ENCODE data around the gene HADHB.
"Not testable (repeated sequence)": the region's sequence is repeated elsewhere in the genome, so short reads cannot be mapped to it uniquely, and the experiment has no call there.

HADHB gene

GRCh38 chr2:26330114-26330549 lies 85.4 kb downstream of the HADHB start:
- peak; percentile 79 for DNase-seq (ENCODE audit: low spot score)

- DNase-seq (ENCODE audit: low spot score) = no peak
Measured at GRCh38 chr2:26330604-26331003, 85.9 kb downstream of the HADHB start.

GRCh38 chr2:26331321-26331720 lies 86.6 kb downstream of the HADHB start:
- DNase-seq (ENCODE audit: low spot score) = not testable (repeated sequence)

DNA sequence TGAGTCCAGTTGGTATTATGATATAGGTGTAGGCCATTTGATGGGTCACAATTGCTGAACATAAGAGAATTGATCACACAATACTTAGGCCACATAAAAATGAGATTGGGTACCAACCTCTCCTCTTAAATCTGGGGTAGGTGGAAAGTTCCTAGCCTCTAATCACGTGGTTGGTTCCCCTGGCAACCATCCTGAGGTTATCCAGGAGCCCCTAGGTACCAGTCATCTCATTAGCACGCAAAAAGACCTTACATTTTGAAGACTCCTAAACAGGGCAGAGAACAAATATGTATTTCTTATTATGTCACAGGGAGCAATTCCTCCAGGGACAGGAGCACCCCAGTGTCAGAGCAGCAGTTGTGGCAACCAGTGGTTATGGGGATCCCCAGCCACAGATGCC lies 88.6 kb downstream of the HADHB start:
- peak; percentile 79 for DNase-seq (ENCODE audit: low spot score)

- no peak for DNase-seq (ENCODE audit: low spot score)
Measured at GRCh38 chr2:26335231-26335630, 90.5 kb downstream of the HADHB start.

DNA sequence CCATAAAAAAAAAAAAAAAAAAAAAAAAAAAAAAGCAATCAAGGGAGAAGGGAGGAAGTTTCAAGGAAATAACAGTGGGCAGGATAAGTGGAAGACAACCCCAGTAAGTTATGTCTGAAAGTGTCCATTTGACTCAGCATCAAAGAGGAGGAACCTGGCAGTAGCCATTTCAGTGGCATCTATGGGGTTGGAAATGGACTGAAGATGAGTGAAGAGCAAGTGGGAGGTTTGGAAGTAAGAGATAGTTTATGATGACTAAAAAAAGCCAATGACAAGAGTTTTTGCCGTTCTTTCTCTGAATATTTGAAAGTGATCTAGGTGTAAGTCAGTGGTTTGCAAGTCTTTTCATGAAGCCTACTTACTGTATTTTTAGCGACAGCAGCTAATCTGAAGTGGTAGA lies 92.0 kb downstream of the HADHB start:
- no peak for DNase-seq (ENCODE audit: low spot score)

GRCh38 chr2:26337298-26337697 lies 92.6 kb downstream of the HADHB start:
- DNase-seq (ENCODE audit: low spot score) = no peak
